AG04450 (cell line): Measurements from ENCODE around the gene ARL15. TPM values are rescaled to one million over a fixed set of nuclear protein-coding genes. Genes with fewer than 3 reads are reported as not detected.

Experiments used
- CTCF ChIA-PET: fragments of 300-600, 350-600 bp; formaldehyde crosslinking; extraction: SDS; loops from one replicate; lab custom pipeline; 2022; ENCODE audit warnings: antibody characterized with exemption, inconsistent platforms; lab: Charles Lee
- POLR2A ChIA-PET: fragments of 350-600 bp; formaldehyde crosslinking; extraction: SDS; loops from one replicate; lab custom pipeline; 2021; ENCODE audit warnings: antibody characterized with exemption, inconsistent platforms; lab: Yijun Ruan, JAX
- DNase-seq: peaks from one replicate; pipeline ENCODE4 v3.0.0-alpha.2; 2011; ENCODE audit warnings: low read depth, low spot score
- H3K27ac ChIP-seq: one replicate; pipeline ENCODE4 v1.5.1; 2012; ENCODE audit warnings: low read depth, low read length, control low read depth
- H3K27me3 ChIP-seq: one replicate; pipeline ENCODE4 v1.6.0; 2012; ENCODE audit warnings: low read length; ENCODE audit not compliant: control insufficient read depth, insufficient read depth
- H3K4me3 ChIP-seq: 2 replicates; pipeline ENCODE4 v1.5.1; 2011; ENCODE audit warnings: mild to moderate bottlenecking, low read depth, low read length, control low read depth
- H3K9me3 ChIP-seq: 2 replicates; pipeline ENCODE4 v1.5.1; 2012; ENCODE audit warnings: low read length; ENCODE audit not compliant: control insufficient read depth, insufficient read depth
- polyA plus RNA-seq: library from polyadenylated mRNA; depleted of rRNA; stranded (reverse); fragments of >200 nt; gene quantifications from 2 replicates; pipeline ENCODE4 v1.2.3, GENCODE V29; 2011
- TF ChIP-seq, protein P1 (sequence below): IDR thresholded peaks from 2 replicates; pipeline ENCODE4 v1.5.1; 2011; ENCODE audit warnings: low read depth, low read length, control low read depth, inconsistent platforms

The ARL15 gene
- polyA plus RNA-seq, 1 experiment, result 16.0 TPM

DNA sequence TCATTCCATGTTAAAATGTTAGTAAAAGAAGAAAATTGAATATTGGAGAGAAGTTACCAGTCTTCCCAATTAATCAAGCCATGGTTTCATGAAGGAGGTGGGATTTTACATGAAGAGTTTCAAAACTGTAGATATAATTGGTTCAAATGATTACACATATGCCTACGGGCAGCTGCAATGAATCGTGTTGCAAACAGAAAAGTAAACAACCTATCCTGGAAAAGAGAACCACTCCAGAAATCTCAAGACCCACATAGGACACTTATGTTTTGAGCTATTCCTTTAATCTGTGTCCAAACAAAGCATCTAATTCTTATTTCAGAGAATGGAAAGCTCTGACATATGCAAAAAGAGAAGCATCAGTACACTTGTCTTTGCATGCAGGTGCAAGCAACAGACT lies 409.7 kb downstream of the ARL15 start:
- TF ChIP-seq, protein P1, sequence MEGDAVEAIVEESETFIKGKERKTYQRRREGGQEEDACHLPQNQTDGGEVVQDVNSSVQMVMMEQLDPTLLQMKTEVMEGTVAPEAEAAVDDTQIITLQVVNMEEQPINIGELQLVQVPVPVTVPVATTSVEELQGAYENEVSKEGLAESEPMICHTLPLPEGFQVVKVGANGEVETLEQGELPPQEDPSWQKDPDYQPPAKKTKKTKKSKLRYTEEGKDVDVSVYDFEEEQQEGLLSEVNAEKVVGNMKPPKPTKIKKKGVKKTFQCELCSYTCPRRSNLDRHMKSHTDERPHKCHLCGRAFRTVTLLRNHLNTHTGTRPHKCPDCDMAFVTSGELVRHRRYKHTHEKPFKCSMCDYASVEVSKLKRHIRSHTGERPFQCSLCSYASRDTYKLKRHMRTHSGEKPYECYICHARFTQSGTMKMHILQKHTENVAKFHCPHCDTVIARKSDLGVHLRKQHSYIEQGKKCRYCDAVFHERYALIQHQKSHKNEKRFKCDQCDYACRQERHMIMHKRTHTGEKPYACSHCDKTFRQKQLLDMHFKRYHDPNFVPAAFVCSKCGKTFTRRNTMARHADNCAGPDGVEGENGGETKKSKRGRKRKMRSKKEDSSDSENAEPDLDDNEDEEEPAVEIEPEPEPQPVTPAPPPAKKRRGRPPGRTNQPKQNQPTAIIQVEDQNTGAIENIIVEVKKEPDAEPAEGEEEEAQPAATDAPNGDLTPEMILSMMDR, result no peak
- Histone ChIP-seq H3K9me3 (no peaks in the 10 kb centered on the region; the same call in 1 of the 2 replicates), H3K27me3 (no peaks in the 10 kb centered on the region), H3K27ac (no peak overlapping the region), H3K4me3 (no peak overlapping the region)
- DNase-seq, result no peak
- ChIA-PET POLR2A (interaction anchor here (0.6 kb wide), 1 partner anchor 314 kb away, joined by 3 read pairs; no protein-coding TSS in a partner anchor), CTCF (no interaction called here)

DNA sequence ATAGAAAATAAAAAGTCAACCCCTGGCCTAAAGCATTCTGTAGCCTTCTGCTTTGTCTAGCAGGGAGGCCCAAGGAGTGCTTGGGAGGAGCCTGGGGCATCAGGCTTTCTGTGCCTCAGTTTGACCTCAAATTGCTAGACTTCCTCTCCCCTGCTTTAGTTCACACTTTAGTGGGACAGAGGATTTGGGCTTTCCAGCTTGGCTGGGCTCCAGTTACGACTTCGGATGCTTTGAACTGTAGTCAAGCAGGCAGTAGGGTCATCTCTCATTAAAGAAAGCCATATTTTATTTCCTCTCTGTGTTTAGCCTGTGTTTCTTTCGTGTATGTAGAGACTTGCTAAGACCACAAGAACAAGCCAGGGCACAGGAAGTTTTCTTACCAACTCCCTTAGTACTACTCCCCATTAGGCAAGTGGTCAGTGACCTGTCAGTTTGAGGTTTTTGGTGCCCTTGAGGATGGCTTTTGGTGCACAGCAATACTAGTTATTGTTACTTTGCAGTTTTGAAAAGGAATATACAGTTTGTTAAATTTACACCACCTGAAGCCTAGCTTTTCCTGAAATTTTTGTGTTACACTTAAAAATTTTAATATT lies 415.2 kb downstream of the ARL15 start:
- Histone ChIP-seq H3K27ac (no peak overlapping the region), H3K4me3 (no peak overlapping the region), H3K27me3 (no peaks in the 10 kb centered on the region), H3K9me3 (no peaks in the 10 kb centered on the region; the same call in 1 of the 2 replicates)
- no peak for DNase-seq
- TF ChIP-seq, protein P1, result no peak
- ChIA-PET CTCF (no interaction called here), POLR2A (no interaction called here)

DNA sequence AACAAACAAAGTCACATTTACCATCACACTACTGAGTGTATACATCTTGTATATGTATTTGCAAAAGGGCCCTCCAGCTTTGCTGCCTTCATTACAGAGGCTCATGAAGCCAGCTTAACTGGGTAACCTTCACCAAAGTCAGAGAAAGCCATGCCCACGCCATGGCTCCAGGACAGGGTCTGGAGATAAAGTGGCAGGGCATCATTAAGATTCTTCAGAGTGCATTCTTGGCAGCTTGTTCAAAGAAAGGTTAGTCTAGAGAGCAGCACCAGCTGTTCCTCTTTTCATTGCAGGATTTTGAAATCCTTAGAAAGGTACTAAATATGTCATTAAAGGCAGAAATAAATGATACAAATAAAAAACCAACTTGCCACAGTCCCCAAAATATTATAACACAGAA lies 416.7 kb downstream of the ARL15 start:
- ChIA-PET POLR2A (no interaction called here), CTCF (no interaction called here)

DNA sequence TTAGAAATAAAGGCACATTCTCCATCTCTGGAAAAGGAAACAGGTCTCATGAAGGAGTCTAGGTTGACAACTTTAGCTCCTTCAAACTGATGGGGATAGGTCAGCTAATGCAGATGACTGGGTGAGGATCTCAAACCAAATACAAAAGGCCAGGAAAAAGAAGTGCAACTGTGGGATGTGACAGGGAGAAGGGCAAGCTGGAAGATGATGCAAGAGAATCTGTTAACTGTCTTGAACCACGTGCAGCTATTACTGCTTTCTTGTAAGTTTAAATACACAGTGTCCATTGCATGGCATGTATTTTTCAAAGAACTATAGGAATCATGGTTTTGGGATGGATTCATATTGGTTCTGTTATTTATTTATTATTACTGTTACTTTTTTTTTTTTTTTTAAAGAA lies 418.1 kb downstream of the ARL15 start:
- CTCF ChIA-PET, result interaction anchor here (0.7 kb wide), 1 partner anchor 211 kb away, joined by 3 read pairs; no protein-coding TSS in a partner anchor
- no peak for DNase-seq
- TF ChIP-seq, protein P1, result no peak

More for the DNA sequence above, 416.7 kb downstream of the ARL15 start:
- Histone ChIP-seq H3K27me3 (no peaks in the 10 kb centered on the region), H3K27ac (no peak overlapping the region), H3K4me3 (no peak overlapping the region), H3K9me3 (no peaks in the 10 kb centered on the region; the same call in 1 of the 2 replicates)
- TF ChIP-seq, protein P1, result no peak
- no peak for DNase-seq

DNA sequence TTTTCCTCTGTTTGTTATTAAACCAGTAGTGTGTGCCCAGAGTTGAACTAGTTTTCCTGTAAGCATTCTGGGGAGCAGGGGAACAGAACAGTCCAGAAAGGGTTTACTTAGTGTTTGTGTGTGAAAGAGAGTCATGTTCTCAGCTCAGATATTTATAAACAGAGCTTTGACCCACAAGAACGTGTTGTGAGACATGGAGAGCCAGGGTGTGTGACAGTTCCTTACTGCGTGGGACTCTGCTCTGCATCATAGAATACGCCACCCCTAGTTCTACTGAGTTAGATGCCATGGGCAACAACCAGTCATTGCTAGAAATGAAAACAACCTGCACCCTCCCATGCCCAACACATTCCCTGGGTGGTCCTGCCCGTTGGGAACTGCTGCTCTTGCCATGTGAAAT lies 419.2 kb downstream of the ARL15 start:
- no peak for DNase-seq
- POLR2A ChIA-PET, result interaction anchor here (0.5 kb wide), 1 partner anchor 12 kb away, joined by 8 read pairs; no protein-coding TSS in a partner anchor
- H3K27ac ChIP-seq, result no peak overlapping the region
- CTCF ChIA-PET, result no interaction called here
- TF ChIP-seq, protein P1, result no peak
- H3K27me3 ChIP-seq, result no peaks in the 10 kb centered on the region
- H3K4me3 ChIP-seq, result no peak overlapping the region
- H3K9me3 ChIP-seq, result no peaks in the 10 kb centered on the region

More for the DNA sequence above, 418.1 kb downstream of the ARL15 start:
- POLR2A ChIA-PET, result no interaction called here
- Histone ChIP-seq H3K9me3 (no peaks in the 10 kb centered on the region; the same call in 1 of the 2 replicates), H3K27me3 (no peaks in the 10 kb centered on the region), H3K27ac (no peak overlapping the region), H3K4me3 (no peak overlapping the region)
